HCT116 (cell line): ENCODE data around the gene RAD18. TPM values are rescaled to one million over a fixed set of nuclear protein-coding genes. Genes with fewer than 3 reads are reported as not detected.

Source experiments
- ATAC-seq: fragments of 200-7000 bp; cut with Tn5 transposase; 2 replicates; pipeline ENCODE4 v1.9.1; 2020; ENCODE audit warnings: mild to moderate bottlenecking, moderate library complexity
- BruUV-seq: library from RNA; stranded (reverse); fragments of 400-500 nt; replicated peaks from 2 replicates; lab custom pipeline; 2021; lab: Mats Ljungman, UMichigan
- CTCF ChIA-PET: fragments of 300-600 bp; sonication (Branson Sonifier 250); formaldehyde crosslinking; loops from one replicate; lab custom pipeline; 2021; ENCODE audit warnings: antibody characterized with exemption; lab: Charles Lee
- POLR2A ChIA-PET: fragments of 300-600, 350-600 bp; sonication (Branson Sonifier 250); formaldehyde crosslinking; loops from one replicate; lab custom pipeline; 2021; ENCODE audit warnings: antibody characterized with exemption; lab: Charles Lee
- RAD21 ChIA-PET, 2 experiments: fragments of 300-600 bp; sonication (Branson Sonifier 250); formaldehyde crosslinking; loops; one replicate each; lab custom pipeline; 2023; ENCODE audit warnings: low total read pairs in 2 of 2; ENCODE audit not compliant: uncharacterized antibody in 2 of 2, unreplicated experiment in 2 of 2, low non-redundant PET in 1 of 2; lab: Charles Lee
- DNase-seq: peaks from one replicate; pipeline ENCODE4 v3.0.0-alpha.2; 2010; ENCODE audit warnings: low read depth, low spot score
- H2AFZ ChIP-seq: fragments of 200-600 bp; shearing (Covaris generic), sonication (generic); 2 replicates; pipeline ENCODE4 v1.6.1; 2017; ENCODE audit warnings: low read depth, mixed run types, mixed read lengths, antibody characterized with exemption, low read length; ENCODE audit not compliant: poor library complexity, severe bottlenecking
- H3K27ac ChIP-seq: 2 replicates; pipeline ENCODE4 v1.5.1; 2012; ENCODE audit warnings: low read depth, low read length
- H3K27me3 ChIP-seq: fragments of 200-600 bp; sonication (generic); 2 replicates; pipeline ENCODE4 v1.6.1; 2016; ENCODE audit warnings: mixed run types, low read length, mixed read lengths; ENCODE audit not compliant: insufficient read depth
- H3K36me3 ChIP-seq, 2 experiments: fragments of 200-500 bp in 1 of 2; fragments of 200-600 bp in 1 of 2; sonication (Bioruptor generic) in 1 of 2; sonication (generic) in 1 of 2; 2 replicates each; pipeline versions ENCODE4 v1.5.1 to v1.6.1; 2014 to 2016; ENCODE audit warnings: low read length in 2 of 2, inconsistent platforms in 1 of 2, mixed read lengths in 1 of 2, mixed run types in 1 of 2; ENCODE audit not compliant: insufficient read depth in 2 of 2, control insufficient read depth in 1 of 2
- H3K4me1 ChIP-seq, 2 experiments: fragments of 200-600 bp in 1 of 2; sonication (generic) in 1 of 2; 2 replicates each; pipeline versions ENCODE4 v1.5.1 to v1.6.1; 2012 to 2017; ENCODE audit warnings: low read length in 2 of 2, inconsistent platforms in 1 of 2, mild to moderate bottlenecking in 1 of 2, mixed read lengths in 1 of 2, mixed run types in 1 of 2, moderate library complexity in 1 of 2; ENCODE audit not compliant: insufficient read depth in 2 of 2, control insufficient read depth in 1 of 2
- H3K4me2 ChIP-seq: fragments of 200-600 bp; sonication (generic); 2 replicates; pipeline ENCODE4 v1.6.1; 2017; ENCODE audit warnings: mixed run types, low read length, mixed read lengths
- H3K4me3 ChIP-seq, 2 experiments: fragments of 200-600 bp in 1 of 2; sonication (generic) in 1 of 2; replicated peaks in 1 of 2; 2 replicates each; pipeline ENCODE4 v1.5.1; 2011 to 2016; ENCODE audit warnings: low read length in 2 of 2, control low read depth in 1 of 2, low read depth in 1 of 2, mild to moderate bottlenecking in 1 of 2, mixed read lengths in 1 of 2, mixed run types in 1 of 2
- H3K79me2 ChIP-seq: fragments of 200-600 bp; sonication (generic); 2 replicates; pipeline ENCODE4 v1.6.1; 2017; ENCODE audit warnings: mild to moderate bottlenecking, mixed run types, low read length, moderate library complexity, mixed read lengths; ENCODE audit not compliant: insufficient read depth
- H3K9ac ChIP-seq: fragments of 200-600 bp; sonication (generic); 2 replicates; pipeline ENCODE4 v1.6.1; 2016; ENCODE audit warnings: low read length, mixed read lengths
- H3K9me2 ChIP-seq: fragments of 200-600 bp; sonication (generic), shearing (Covaris generic); 2 replicates; pipeline ENCODE4 v1.6.1; 2017; ENCODE audit warnings: mixed run types, mild to moderate bottlenecking, moderate library complexity; ENCODE audit not compliant: insufficient read depth
- H3K9me3 ChIP-seq, 2 experiments: fragments of 200-500 bp in 1 of 2; fragments of 200-600 bp in 1 of 2; sonication (Bioruptor generic) in 1 of 2; sonication (generic) in 1 of 2; 2 replicates each; pipeline ENCODE4 v1.6.1; 2014 to 2017; ENCODE audit warnings: low read length in 2 of 2, mixed read lengths in 2 of 2, inconsistent platforms in 1 of 2, low read depth in 1 of 2, mild to moderate bottlenecking in 1 of 2, mixed run types in 1 of 2, moderate library complexity in 1 of 2; ENCODE audit not compliant: control insufficient read depth in 1 of 2, insufficient read depth in 1 of 2
- H4K20me1 ChIP-seq: fragments of 200-600 bp; sonication (generic), shearing (Covaris generic); 2 replicates; pipeline ENCODE4 v1.6.1; 2017; ENCODE audit warnings: mixed run types, mild to moderate bottlenecking, moderate library complexity; ENCODE audit not compliant: insufficient read depth
- CBX3 ChIP-seq: IDR thresholded peaks from 2 replicates; pipeline ENCODE4 v1.6.1; 2012; ENCODE audit warnings: low read depth
- CEBPB ChIP-seq: IDR thresholded peaks from 2 replicates; pipeline ENCODE4 v1.6.1; 2012; ENCODE audit warnings: low read depth
- EGR1 ChIP-seq: IDR thresholded peaks from 2 replicates; pipeline ENCODE4 v1.6.1; 2012; ENCODE audit warnings: low read depth
- ELF1 ChIP-seq: IDR thresholded peaks from 2 replicates; pipeline ENCODE4 v1.6.1; 2012; ENCODE audit warnings: low read depth, borderline replicate concordance
- JUND ChIP-seq: IDR thresholded peaks from 2 replicates; pipeline ENCODE4 v1.6.1; 2012
- POLR2A ChIP-seq: IDR thresholded peaks from 2 replicates; pipeline ENCODE4 v1.7.0; 2011; ENCODE audit warnings: borderline replicate concordance; ENCODE audit not compliant: insufficient read depth, insufficient read length; ENCODE audit errors: extremely low read depth
- RAD21 ChIP-seq: IDR thresholded peaks from 2 replicates; pipeline ENCODE4 v1.6.1; 2012; ENCODE audit warnings: low read depth, mild to moderate bottlenecking
- REST ChIP-seq: IDR thresholded peaks from 2 replicates; pipeline ENCODE4 v1.6.1; 2012; ENCODE audit warnings: low read depth
- SP1 ChIP-seq: IDR thresholded peaks from 2 replicates; pipeline ENCODE4 v1.6.1; 2012; ENCODE audit warnings: low read depth
- SRF ChIP-seq: IDR thresholded peaks from 2 replicates; pipeline ENCODE4 v1.6.1; 2012; ENCODE audit warnings: low read depth
- ZFX ChIP-seq: fragments of 450-650 bp; IDR thresholded peaks from 2 replicates; pipeline ENCODE4 v1.6.1; 2017
- ZNF274 ChIP-seq: fragments of 200-500 bp; sonication (Bioruptor generic); IDR thresholded peaks from 2 replicates; pipeline ENCODE4 v1.6.1; 2014; ENCODE audit warnings: mild to moderate bottlenecking, low read depth, low read length, inconsistent platforms
- intact Hi-C: fragments of 100-400 bp; cut with micrococcal nuclease; formaldehyde crosslinking; loops from 2 replicates; pipeline ENCODE4 v1.10.0; 2022
- total RNA-seq: library from RNA; stranded (reverse); gene quantifications from one replicate; pipeline ENCODE4 v1.2.1, GENCODE V29; 2021; ENCODE audit not compliant: unreplicated experiment
- TF ChIP-seq, protein P1 (sequence below): IDR thresholded peaks from 2 replicates; pipeline ENCODE4 v1.6.1; 2011; ENCODE audit warnings: mild to moderate bottlenecking, low read length, moderate library complexity; ENCODE audit not compliant: insufficient replicate concordance; ENCODE audit errors: extremely low read depth
- TF ChIP-seq, protein P2 (sequence below): IDR thresholded peaks from 2 replicates; pipeline ENCODE4 v1.6.1; 2012
- TF ChIP-seq, protein P3 (sequence below), 3 experiments: fragments of 200-600 bp in 1 of 3; sonication (generic) in 1 of 3; IDR thresholded peaks in 2 of 3; conservative IDR thresholded peaks in 1 of 3; 2 replicates each; pipeline ENCODE4 v1.5.1; 2012 to 2017; ENCODE audit warnings: low read depth in 2 of 3, low read length in 2 of 3, antibody characterized with exemption in 1 of 3, borderline replicate concordance in 1 of 3, control low read depth in 1 of 3, mild to moderate bottlenecking in 1 of 3, mixed read lengths in 1 of 3, mixed run types in 1 of 3, moderate library complexity in 1 of 3; ENCODE audit not compliant: insufficient read depth in 1 of 3

The RAD18 gene
- total RNA-seq, 1 experiment from 2014 or later, result 28.7 TPM

GRCh38 chr3:8903191-8903590 lies 60.1 kb downstream of the RAD18 start:
- H3K27ac ChIP-seq, result no peak overlapping the region
- no peaks in the 10 kb centered on the region for H4K20me1 ChIP-seq
- ChIA-PET RAD21 (no interaction called here), POLR2A (no interaction called here), CTCF (no interaction called here)
- TF ChIP-seq CBX3, result no peak
- H3K4me2 ChIP-seq, result no peak overlapping the region
- H3K9me2 ChIP-seq, result no peaks in the 10 kb centered on the region
- H3K27me3 ChIP-seq, result no peaks in the 10 kb centered on the region
- ATAC-seq (no peak), DNase-seq (no peak)
- H3K9ac ChIP-seq, result no peak overlapping the region
- intact Hi-C loops, result no loop called here
- H3K4me1 ChIP-seq, result no peaks in the 10 kb centered on the region
- 0 out of 4 replicates have a peak, but pooled peaks cover 0 to 3% of the 10 kb centered on the region in 2 experiments for H3K36me3 ChIP-seq
- no peaks in the 10 kb centered on the region for H3K79me2 ChIP-seq
- no peak overlapping the region for H3K4me3 ChIP-seq
- no TSS peak for BruUV-seq
- H3K9me3 ChIP-seq, result no peaks in the 10 kb centered on the region
- H2AFZ ChIP-seq, result no peak overlapping the region

DNA sequence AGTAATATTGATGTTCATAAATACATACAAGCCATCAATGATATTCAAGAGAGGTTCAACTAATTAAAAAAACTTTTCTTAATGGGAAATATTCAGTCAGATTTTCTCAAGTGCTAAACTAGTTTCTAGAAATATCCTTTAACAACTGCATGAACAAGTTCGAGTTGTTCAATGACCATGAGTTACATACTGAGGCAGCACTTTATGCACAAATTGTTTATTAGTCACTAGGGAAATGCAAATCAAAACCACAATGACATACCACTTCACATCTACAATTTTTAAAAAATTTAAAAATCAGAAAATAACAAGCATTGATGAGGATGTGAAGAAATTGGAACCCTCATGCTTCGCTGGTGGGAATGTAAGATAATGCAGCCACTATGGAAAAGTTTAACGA lies 62.4 kb downstream of the RAD18 start:
- Histone ChIP-seq H3K27me3 (no peaks in the 10 kb centered on the region), H3K79me2 (no peaks in the 10 kb centered on the region), H3K4me2 (no peak overlapping the region), H3K4me3 (no peak overlapping the region), H3K4me1 (no peaks in the 10 kb centered on the region), H3K9ac (no peak overlapping the region), H3K9me3 (no peaks in the 10 kb centered on the region), H3K9me2 (no peaks in the 10 kb centered on the region), H2AFZ (no peak overlapping the region), H3K36me3 (peaks cover 0 to 3% of the 10 kb centered on the region in 2 experiments; a peak in 1 of 4 replicates), H3K27ac (no peak overlapping the region), H4K20me1 (no peaks in the 10 kb centered on the region)
- ChIA-PET RAD21 (no interaction called here), CTCF (no interaction called here), POLR2A (no interaction called here)
- DNase-seq (no peak), ATAC-seq (no peak)
- intact Hi-C loops, result no loop called here
- BruUV-seq, result no TSS peak
- no peak for TF ChIP-seq CEBPB
- TF ChIP-seq SP1, result no peak
- TF ChIP-seq JUND, result no peak
- TF ChIP-seq SRF, result no peak
- TF ChIP-seq ZFX, result no peak
- TF ChIP-seq EGR1, result no peak
- TF ChIP-seq, protein P1, sequence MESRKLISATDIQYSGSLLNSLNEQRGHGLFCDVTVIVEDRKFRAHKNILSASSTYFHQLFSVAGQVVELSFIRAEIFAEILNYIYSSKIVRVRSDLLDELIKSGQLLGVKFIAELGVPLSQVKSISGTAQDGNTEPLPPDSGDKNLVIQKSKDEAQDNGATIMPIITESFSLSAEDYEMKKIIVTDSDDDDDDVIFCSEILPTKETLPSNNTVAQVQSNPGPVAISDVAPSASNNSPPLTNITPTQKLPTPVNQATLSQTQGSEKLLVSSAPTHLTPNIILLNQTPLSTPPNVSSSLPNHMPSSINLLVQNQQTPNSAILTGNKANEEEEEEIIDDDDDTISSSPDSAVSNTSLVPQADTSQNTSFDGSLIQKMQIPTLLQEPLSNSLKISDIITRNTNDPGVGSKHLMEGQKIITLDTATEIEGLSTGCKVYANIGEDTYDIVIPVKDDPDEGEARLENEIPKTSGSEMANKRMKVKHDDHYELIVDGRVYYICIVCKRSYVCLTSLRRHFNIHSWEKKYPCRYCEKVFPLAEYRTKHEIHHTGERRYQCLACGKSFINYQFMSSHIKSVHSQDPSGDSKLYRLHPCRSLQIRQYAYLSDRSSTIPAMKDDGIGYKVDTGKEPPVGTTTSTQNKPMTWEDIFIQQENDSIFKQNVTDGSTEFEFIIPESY, result no peak
- TF ChIP-seq, protein P2, sequence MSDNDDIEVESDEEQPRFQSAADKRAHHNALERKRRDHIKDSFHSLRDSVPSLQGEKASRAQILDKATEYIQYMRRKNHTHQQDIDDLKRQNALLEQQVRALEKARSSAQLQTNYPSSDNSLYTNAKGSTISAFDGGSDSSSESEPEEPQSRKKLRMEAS, result no peak
- TF ChIP-seq, protein P3, sequence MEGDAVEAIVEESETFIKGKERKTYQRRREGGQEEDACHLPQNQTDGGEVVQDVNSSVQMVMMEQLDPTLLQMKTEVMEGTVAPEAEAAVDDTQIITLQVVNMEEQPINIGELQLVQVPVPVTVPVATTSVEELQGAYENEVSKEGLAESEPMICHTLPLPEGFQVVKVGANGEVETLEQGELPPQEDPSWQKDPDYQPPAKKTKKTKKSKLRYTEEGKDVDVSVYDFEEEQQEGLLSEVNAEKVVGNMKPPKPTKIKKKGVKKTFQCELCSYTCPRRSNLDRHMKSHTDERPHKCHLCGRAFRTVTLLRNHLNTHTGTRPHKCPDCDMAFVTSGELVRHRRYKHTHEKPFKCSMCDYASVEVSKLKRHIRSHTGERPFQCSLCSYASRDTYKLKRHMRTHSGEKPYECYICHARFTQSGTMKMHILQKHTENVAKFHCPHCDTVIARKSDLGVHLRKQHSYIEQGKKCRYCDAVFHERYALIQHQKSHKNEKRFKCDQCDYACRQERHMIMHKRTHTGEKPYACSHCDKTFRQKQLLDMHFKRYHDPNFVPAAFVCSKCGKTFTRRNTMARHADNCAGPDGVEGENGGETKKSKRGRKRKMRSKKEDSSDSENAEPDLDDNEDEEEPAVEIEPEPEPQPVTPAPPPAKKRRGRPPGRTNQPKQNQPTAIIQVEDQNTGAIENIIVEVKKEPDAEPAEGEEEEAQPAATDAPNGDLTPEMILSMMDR (IDR thresholded peaks at IDR 0.05 in 2 of 3, conservative IDR thresholded peaks at IDR 0.05 in 1 of 3; ENCODE audit: borderline replicate concordance in 1 of 3, insufficient read depth in 1 of 3, low read depth in 2 of 3, low read length in 2 of 3), result no peak
- TF ChIP-seq REST, result no peak
- TF ChIP-seq ZNF274, result no peak
- no peak for TF ChIP-seq ELF1
- TF ChIP-seq RAD21, result no peak
- no peak for TF ChIP-seq POLR2A
